HEK293 (cell line): Measurements from ENCODE around the gene ARHGEF26.

Source experiments
- CTCF ChIA-PET: fragments of 350-600 bp; formaldehyde crosslinking; extraction: SDS; loops from one replicate; lab custom pipeline; 2021; ENCODE audit warnings: antibody characterized with exemption; lab: Yijun Ruan, JAX
- POLR2A ChIA-PET: fragments of 300-600 bp; formaldehyde crosslinking; extraction: SDS; loops from one replicate; lab custom pipeline; 2020; ENCODE audit warnings: antibody characterized with exemption, inconsistent platforms; lab: Yijun Ruan, JAX
- H3K27ac ChIP-seq: fragments of 200-500 bp; sonication (Bioruptor generic); 2 replicates; pipeline ENCODE4 v1.5.1; 2014; ENCODE audit warnings: low read depth, low read length, control low read depth, inconsistent platforms; ENCODE audit errors: extremely low read depth
- H3K36me3 ChIP-seq, 2 experiments: fragments of 200-500 bp in 1 of 2; sonication (Bioruptor generic) in 1 of 2; 1 replicate in 1 of 2; 2 replicates in 1 of 2; pipeline ENCODE4 v1.5.1; 2014 to 2017; ENCODE audit warnings: inconsistent platforms in 2 of 2, low read length in 2 of 2; ENCODE audit not compliant: control insufficient read depth in 2 of 2, insufficient read depth in 1 of 2
- H3K4me1 ChIP-seq: fragments of 200-500 bp; sonication (Bioruptor generic); 2 replicates; pipeline ENCODE4 v1.5.1; 2014; ENCODE audit warnings: mild to moderate bottlenecking, low read length, inconsistent platforms; ENCODE audit not compliant: control insufficient read depth, insufficient read depth
- H3K4me3 ChIP-seq: 2 replicates; pipeline ENCODE4 v1.5.1; 2011; ENCODE audit warnings: low read depth, mild to moderate bottlenecking, control low read depth, low read length, moderate library complexity
- H3K9me3 ChIP-seq: fragments of 200-500 bp; sonication (Bioruptor generic); 2 replicates; pipeline ENCODE4 v1.5.1; 2014; ENCODE audit warnings: low read depth, low read length, inconsistent platforms; ENCODE audit not compliant: control insufficient read depth, insufficient read depth
- CTCF ChIP-seq: fragments of 450-650 bp; formaldehyde crosslinking; IDR thresholded peaks from 2 replicates; pipeline ENCODE4 v1.5.1; 2016; ENCODE audit warnings: missing biosample characterization, missing genetic modification characterization
- GLIS1 ChIP-seq: fragments of 450-650 bp; formaldehyde crosslinking; IDR thresholded peaks from 2 replicates; pipeline ENCODE4 v1.5.1; 2016; ENCODE audit warnings: missing biosample characterization, missing genetic modification characterization
- OSR2 ChIP-seq: fragments of 450-650 bp; formaldehyde crosslinking; IDR thresholded peaks from 2 replicates; pipeline ENCODE4 v1.5.1; 2016; ENCODE audit warnings: missing biosample characterization, missing genetic modification characterization
- PATZ1 ChIP-seq: fragments of 450-650 bp; formaldehyde crosslinking; IDR thresholded peaks from 2 replicates; pipeline ENCODE4 v1.5.1; 2016; ENCODE audit warnings: missing biosample characterization, missing genetic modification characterization
- YY1 ChIP-seq: fragments of 450-650 bp; formaldehyde crosslinking; IDR thresholded peaks from 2 replicates; pipeline ENCODE4 v1.5.1; 2018; ENCODE audit warnings: missing biosample characterization, missing genetic modification characterization
- ZBTB10 ChIP-seq: fragments of 450-650 bp; formaldehyde crosslinking; IDR thresholded peaks from 2 replicates; pipeline ENCODE4 v1.5.1; 2016; ENCODE audit warnings: missing biosample characterization, missing genetic modification characterization
- ZBTB26 ChIP-seq: fragments of 450-650 bp; formaldehyde crosslinking; optimal IDR thresholded peaks from 2 replicates; pipeline ENCODE3; 2016; ENCODE audit warnings: missing biosample characterization, mild to moderate bottlenecking, missing genetic modification characterization
- ZBTB49 ChIP-seq: fragments of 450-650 bp; formaldehyde crosslinking; IDR thresholded peaks from 2 replicates; pipeline ENCODE4 v1.5.1; 2016; ENCODE audit warnings: missing biosample characterization, missing genetic modification characterization, low read depth
- ZBTB7A ChIP-seq: fragments of 450-650 bp; formaldehyde crosslinking; IDR thresholded peaks from 2 replicates; pipeline ENCODE4 v1.5.1; 2016; ENCODE audit warnings: low read depth, missing biosample characterization, missing genetic modification characterization
- ZFP41 ChIP-seq: fragments of 450-650 bp; formaldehyde crosslinking; IDR thresholded peaks from 2 replicates; pipeline ENCODE4 v1.5.1; 2016; ENCODE audit warnings: missing biosample characterization, missing genetic modification characterization, borderline replicate concordance
- ZNF112 ChIP-seq: fragments of 450-650 bp; formaldehyde crosslinking; IDR thresholded peaks from 2 replicates; pipeline ENCODE4 v1.5.0; 2017; ENCODE audit warnings: missing biosample characterization, missing genetic modification characterization
- ZNF274 ChIP-seq, 2 experiments: fragments of 200-500 bp in 1 of 2; fragments of 450-650 bp in 1 of 2; sonication (Bioruptor generic) in 1 of 2; formaldehyde crosslinking in 1 of 2; IDR thresholded peaks; 2 replicates each; pipeline versions ENCODE4 v1.5.1 to v1.6.1; 2014 to 2016; ENCODE audit warnings: borderline replicate concordance in 1 of 2, inconsistent platforms in 1 of 2, low read length in 1 of 2, missing biosample characterization in 1 of 2, missing genetic modification characterization in 1 of 2
- ZNF449 ChIP-seq: fragments of 450-650 bp; formaldehyde crosslinking; IDR thresholded peaks from 2 replicates; pipeline ENCODE4 v1.5.1; 2017; ENCODE audit warnings: missing biosample characterization, mild to moderate bottlenecking, missing genetic modification characterization, moderate library complexity
- ZNF501 ChIP-seq: fragments of 450-650 bp; formaldehyde crosslinking; IDR thresholded peaks from 2 replicates; pipeline ENCODE4 v1.5.1; 2016; ENCODE audit warnings: missing biosample characterization, missing genetic modification characterization

Gene ARHGEF26

GRCh38 chr3:154113609-154114008 lies 7.6 kb upstream of the ARHGEF26 start (continued):
- no peak for TF ChIP-seq ZBTB10 (tag by site-specific recombination)
- TF ChIP-seq CTCF = no peak
- no peak for TF ChIP-seq OSR2 (tag by site-specific recombination)
- TF ChIP-seq ZNF274 (IDR thresholded peaks at IDR 0.05; ENCODE audit: low read length) = no peak
- no peak for TF ChIP-seq ZNF274 (tag by site-specific recombination; IDR thresholded peaks at IDR 0.05; ENCODE audit: borderline replicate concordance)
- no peak for TF ChIP-seq ZBTB26 (tag by site-specific recombination)
- no peak for TF ChIP-seq ZFP41 (tag by site-specific recombination)
- no peak for TF ChIP-seq YY1 (tag by site-specific recombination)
- TF ChIP-seq ZBTB49 = no peak
- TF ChIP-seq ZBTB7A (tag by site-specific recombination) = no peak
- no peak for TF ChIP-seq ZNF501 (tag by site-specific recombination)
- no peak for TF ChIP-seq ZNF112 (tag by site-specific recombination)

GRCh38 chr3:154115332-154115731 lies 5.9 kb upstream of the ARHGEF26 start:
- Histone ChIP-seq H3K9me3 (no peaks in the 10 kb centered on the region), H3K4me3 (no peak overlapping the region), H3K36me3 (no peaks in the 10 kb centered on the region)
- TF ChIP-seq GLIS1 (tag by site-specific recombination) (no peak), ZNF449 (tag by site-specific recombination) (no peak), PATZ1 (tag by site-specific recombination) (no peak)
- TF ChIP-seq, all 188 proteins: peak for 0
- ChIA-PET CTCF (no interaction called here), POLR2A (no interaction called here)
- no peak overlapping the region for H3K27ac ChIP-seq
- H3K4me1 ChIP-seq = no peaks in the 10 kb centered on the region
